ENCODE results near the gene LETM1.

DNA sequence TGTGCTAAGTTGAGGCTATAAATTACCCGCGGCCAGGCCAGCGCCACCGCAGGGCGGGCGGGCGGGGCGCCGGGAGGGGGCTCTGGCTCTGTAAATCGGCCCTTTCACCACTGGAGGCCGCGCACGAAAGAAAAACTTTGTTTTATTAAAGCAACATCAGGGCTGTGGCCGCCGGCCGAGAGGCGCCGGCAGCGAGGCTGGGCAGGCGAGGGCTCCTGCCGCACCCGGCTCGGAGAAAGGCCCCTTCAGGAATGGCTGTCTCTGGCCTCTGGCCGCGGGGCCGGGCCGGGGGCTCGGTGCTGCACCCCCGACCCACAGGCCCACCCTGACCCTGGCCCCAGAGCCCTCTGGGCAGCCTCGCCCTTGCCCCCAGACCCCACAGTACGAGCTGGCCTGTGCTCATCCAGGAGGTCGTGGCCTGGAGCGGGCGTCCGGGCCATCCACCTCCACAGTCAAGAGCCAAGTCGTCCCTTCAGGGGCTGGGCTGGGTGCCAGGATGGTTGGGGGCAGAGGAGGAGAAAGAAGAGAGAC, 92.3 kb downstream of the LETM1 start:
- TF ChIP-seq, protein P1, sequence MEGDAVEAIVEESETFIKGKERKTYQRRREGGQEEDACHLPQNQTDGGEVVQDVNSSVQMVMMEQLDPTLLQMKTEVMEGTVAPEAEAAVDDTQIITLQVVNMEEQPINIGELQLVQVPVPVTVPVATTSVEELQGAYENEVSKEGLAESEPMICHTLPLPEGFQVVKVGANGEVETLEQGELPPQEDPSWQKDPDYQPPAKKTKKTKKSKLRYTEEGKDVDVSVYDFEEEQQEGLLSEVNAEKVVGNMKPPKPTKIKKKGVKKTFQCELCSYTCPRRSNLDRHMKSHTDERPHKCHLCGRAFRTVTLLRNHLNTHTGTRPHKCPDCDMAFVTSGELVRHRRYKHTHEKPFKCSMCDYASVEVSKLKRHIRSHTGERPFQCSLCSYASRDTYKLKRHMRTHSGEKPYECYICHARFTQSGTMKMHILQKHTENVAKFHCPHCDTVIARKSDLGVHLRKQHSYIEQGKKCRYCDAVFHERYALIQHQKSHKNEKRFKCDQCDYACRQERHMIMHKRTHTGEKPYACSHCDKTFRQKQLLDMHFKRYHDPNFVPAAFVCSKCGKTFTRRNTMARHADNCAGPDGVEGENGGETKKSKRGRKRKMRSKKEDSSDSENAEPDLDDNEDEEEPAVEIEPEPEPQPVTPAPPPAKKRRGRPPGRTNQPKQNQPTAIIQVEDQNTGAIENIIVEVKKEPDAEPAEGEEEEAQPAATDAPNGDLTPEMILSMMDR (IDR thresholded peaks at IDR 0.05) = no peak
- TF ChIP-seq POLR2A (IDR thresholded peaks at IDR 0.05) = no peak

Measured in prostate gland (tissue), 2 donors.